HepG2 (cell line): ENCODE measurements around the gene MTUS2. TPM values are rescaled to one million over a fixed set of nuclear protein-coding genes. Genes with fewer than 3 reads are reported as not detected.

Experiments
- ATAC-seq: fragments of 200-7000 bp; cut with Tn5 transposase; 3 replicates; pipeline ENCODE4 v1.9.1; 2020; ENCODE audit warnings: mild to moderate bottlenecking, moderate library complexity
- BruUV-seq: library from RNA; stranded (reverse); fragments of 400-500 nt; replicated peaks from 2 replicates; lab custom pipeline; 2021; lab: Mats Ljungman, UMichigan
- CTCF ChIA-PET: fragments of 300-600 bp; formaldehyde crosslinking; extraction: SDS; loops from one replicate; lab custom pipeline; 2021; ENCODE audit warnings: low total read pairs, inconsistent platforms, low intra/inter-chr PET ratio; lab: Yijun Ruan, JAX
- POLR2A ChIA-PET: fragments of 350-600 bp; sonication (Branson Sonifier 250); formaldehyde crosslinking; loops from one replicate; lab custom pipeline; 2020; ENCODE audit warnings: antibody characterized with exemption, inconsistent platforms; lab: Yijun Ruan, JAX
- DNase-seq: peaks from one replicate; pipeline ENCODE4 v3.0.0-alpha.2; 2015; ENCODE audit warnings: low spot score
- FAIRE-seq: peaks from 3 replicates; lab custom pipeline; 2011; peaks lifted over from hg19 to GRCh38; lab: Jason Lieb, UNC
- H2AFZ ChIP-seq: one replicate; pipeline ENCODE4 v1.6.1; 2011; ENCODE audit warnings: low read length, inconsistent platforms
- H3K27ac ChIP-seq: fragments of 300-600 bp; 3 replicates; pipeline ENCODE4 v1.8.0; 2011; ENCODE audit warnings: mixed run types, mild to moderate bottlenecking, mixed read lengths, low read length, inconsistent platforms; ENCODE audit not compliant: insufficient read depth; ENCODE audit errors: extremely low read length
- H3K27me3 ChIP-seq, 2 experiments: fragments of 200-600 bp in 1 of 2; 2 replicates in 1 of 2; 3 replicates in 1 of 2; pipeline versions ENCODE4 v1.6.0 to v1.8.0; 2011; ENCODE audit warnings: low read length in 2 of 2, mild to moderate bottlenecking in 2 of 2, moderate library complexity in 2 of 2, inconsistent platforms in 1 of 2; ENCODE audit not compliant: insufficient read depth in 2 of 2, control insufficient read depth in 1 of 2
- H3K36me3 ChIP-seq, 2 experiments: fragments of 200-600 bp in 1 of 2; replicated peaks in 1 of 2; 2 replicates in 1 of 2; 3 replicates in 1 of 2; pipeline versions ENCODE4 v1.5.1 to v1.8.0; 2011; ENCODE audit warnings: low read length in 2 of 2, inconsistent platforms in 1 of 2; ENCODE audit not compliant: insufficient read depth in 2 of 2, control insufficient read depth in 1 of 2
- H3K4me1 ChIP-seq: 2 replicates; pipeline ENCODE4 v1.5.1; 2012; ENCODE audit warnings: low read length, inconsistent platforms; ENCODE audit not compliant: insufficient read depth
- H3K4me2 ChIP-seq: 2 replicates; pipeline ENCODE4 v1.6.0; 2011; ENCODE audit warnings: low read depth, low read length, inconsistent platforms
- H3K4me3 ChIP-seq, 3 experiments: fragments of 200-600 bp in 1 of 3; sonication (generic), shearing (Covaris generic) in 1 of 3; replicated peaks in 1 of 3; 2 replicates each; pipeline ENCODE4 v1.5.1; 2011 to 2016; ENCODE audit warnings: low read length in 3 of 3, inconsistent platforms in 2 of 3, low read depth in 2 of 3, mild to moderate bottlenecking in 2 of 3, control low read depth in 1 of 3, mixed read lengths in 1 of 3; ENCODE audit not compliant: insufficient read depth in 1 of 3
- H3K79me2 ChIP-seq: one replicate; pipeline ENCODE4 v1.6.1; 2011; ENCODE audit warnings: low read length, inconsistent platforms; ENCODE audit not compliant: insufficient read depth
- H3K9ac ChIP-seq: 2 replicates; pipeline ENCODE4 v1.6.0; 2011; ENCODE audit warnings: mild to moderate bottlenecking, low read depth, low read length, inconsistent platforms; ENCODE audit not compliant: insufficient read depth
- H3K9me3 ChIP-seq: 2 replicates; pipeline ENCODE4 v1.5.1; 2012; ENCODE audit warnings: mild to moderate bottlenecking, low read length
- H4K20me1 ChIP-seq: 2 replicates; pipeline ENCODE4 v1.6.0; 2011; ENCODE audit warnings: inconsistent platforms, mild to moderate bottlenecking, low read length, moderate library complexity; ENCODE audit not compliant: insufficient read depth
- GATAD1 ChIP-seq: IDR thresholded peaks from 2 replicates; pipeline ENCODE4 v1.6.1; 2016; ENCODE audit warnings: missing genetic modification reagents, missing compliant biosample characterization
- HNRNPK ChIP-seq: fragments of 200-400 bp; formaldehyde crosslinking; IDR thresholded peaks from 2 replicates; pipeline ENCODE4 v1.6.1; 2018; ENCODE audit warnings: low read length, low read depth, moderate library complexity, mild to moderate bottlenecking; ENCODE audit not compliant: poor library complexity, severe bottlenecking
- ISX ChIP-seq: sonication (generic); formaldehyde crosslinking; conservative IDR thresholded peaks from 2 replicates; pipeline ENCODE4 v1.5.0; 2020; ENCODE audit warnings: missing genetic modification reagents
- RCOR2 ChIP-seq: IDR thresholded peaks from 2 replicates; pipeline ENCODE4 v1.6.1; 2016; ENCODE audit warnings: missing biosample characterization, missing genetic modification reagents
- RFX3 ChIP-seq: IDR thresholded peaks from 2 replicates; pipeline ENCODE4 v1.6.1; 2016; ENCODE audit warnings: missing biosample characterization, missing genetic modification reagents
- SCMH1 ChIP-seq: sonication (generic); formaldehyde crosslinking; IDR thresholded peaks from 2 replicates; pipeline ENCODE4 v1.9.0; 2021; ENCODE audit warnings: missing genetic modification reagents, mild to moderate bottlenecking, borderline replicate concordance
- SMAD3 ChIP-seq: sonication (generic); formaldehyde crosslinking; IDR thresholded peaks from 2 replicates; pipeline ENCODE4 v1.4.0; 2020; ENCODE audit warnings: missing genetic modification reagents
- SOX6 ChIP-seq, 2 experiments: fragments of 450-650 bp in 1 of 2; sonication (generic) in 1 of 2; formaldehyde crosslinking in 1 of 2; IDR thresholded peaks; 2 replicates each; pipeline versions ENCODE4 v1.4.0 to v1.6.1; 2017 to 2020; ENCODE audit warnings: antibody characterized with exemption in 1 of 2, mild to moderate bottlenecking in 1 of 2, missing genetic modification reagents in 1 of 2
- ZFAT ChIP-seq: sonication (generic); formaldehyde crosslinking; conservative IDR thresholded peaks from 2 replicates; pipeline ENCODE4 v1.8.1; 2023; ENCODE audit warnings: missing genetic modification reagents, inconsistent platforms
- ZNF569 ChIP-seq: sonication (generic); formaldehyde crosslinking; IDR thresholded peaks from 2 replicates; pipeline ENCODE4 v1.5.0; 2020; ENCODE audit warnings: mild to moderate bottlenecking, missing genetic modification reagents, moderate library complexity, borderline replicate concordance
- WGBS: methylation state at CpG from one replicate; pipeline ENCODE4 v1.1.6; 2017; ENCODE audit warnings: low lambda C conversion rate; 5-methylcytosine and 5-hydroxymethylcytosine counted together
- in situ Hi-C: cut with HindIII; loops from 2 replicates; pipeline ENCODE4 v1.10.0; 2017; ENCODE audit warnings: low pct_unique_long_range_greater_than_20kb; ENCODE audit not compliant: extremely low pct_ligation_motif_present
- intact Hi-C: fragments of 100-400 bp; cut with micrococcal nuclease; formaldehyde crosslinking; loops from one replicate; pipeline ENCODE4 v1.10.0; 2022; ENCODE audit not compliant: unreplicated experiment
- polyA plus RNA-seq, 8 experiments: library from polyadenylated mRNA; depleted of rRNA in 3 of 8; stranded (reverse) in 7 of 8; unstranded in 1 of 8; fragments of >200 nt; fragmentation: Illumina TruSeq in 4 of 8; extraction: Trizol in 4 of 8; gene quantifications; 2 replicates each; pipeline versions ENCODE4 v1.2.1 to v1.2.3, GENCODE V29; 2011 to 2016; ENCODE audit warnings: low read depth in 4 of 8, missing spikeins in 1 of 8, mixed read lengths in 1 of 8; ENCODE audit not compliant: insufficient read depth in 1 of 8
- total RNA-seq, 5 experiments: library from RNA; depleted of rRNA; stranded (reverse); fragments of >200 nt; fragmentation: Illumina TruSeq; extraction: Trizol; gene quantifications; 2 replicates each; pipeline ENCODE4 v1.2.3, GENCODE V29; 2016; ENCODE audit warnings: low read depth in 1 of 5
- TF ChIP-seq, protein P1 (sequence below): sonication (generic); formaldehyde crosslinking; IDR thresholded peaks from 2 replicates; pipeline ENCODE4 v1.4.0; 2020; ENCODE audit warnings: mild to moderate bottlenecking, missing genetic modification reagents
- TF ChIP-seq, protein P2 (sequence below): sonication (generic); formaldehyde crosslinking; IDR thresholded peaks from 2 replicates; pipeline ENCODE4 v1.4.0; 2020; ENCODE audit warnings: mild to moderate bottlenecking, missing genetic modification reagents
- TF ChIP-seq, protein P3 (sequence below): sonication (generic); formaldehyde crosslinking; IDR thresholded peaks from 2 replicates; pipeline ENCODE4 v1.5.0; 2020; ENCODE audit warnings: missing genetic modification reagents

The MTUS2 gene
- total and polyA plus RNA-seq, 2 of the 13 experiments (the other 11 are each of a cell fraction or from before 2014, with no cell fraction given), result not detected

DNA sequence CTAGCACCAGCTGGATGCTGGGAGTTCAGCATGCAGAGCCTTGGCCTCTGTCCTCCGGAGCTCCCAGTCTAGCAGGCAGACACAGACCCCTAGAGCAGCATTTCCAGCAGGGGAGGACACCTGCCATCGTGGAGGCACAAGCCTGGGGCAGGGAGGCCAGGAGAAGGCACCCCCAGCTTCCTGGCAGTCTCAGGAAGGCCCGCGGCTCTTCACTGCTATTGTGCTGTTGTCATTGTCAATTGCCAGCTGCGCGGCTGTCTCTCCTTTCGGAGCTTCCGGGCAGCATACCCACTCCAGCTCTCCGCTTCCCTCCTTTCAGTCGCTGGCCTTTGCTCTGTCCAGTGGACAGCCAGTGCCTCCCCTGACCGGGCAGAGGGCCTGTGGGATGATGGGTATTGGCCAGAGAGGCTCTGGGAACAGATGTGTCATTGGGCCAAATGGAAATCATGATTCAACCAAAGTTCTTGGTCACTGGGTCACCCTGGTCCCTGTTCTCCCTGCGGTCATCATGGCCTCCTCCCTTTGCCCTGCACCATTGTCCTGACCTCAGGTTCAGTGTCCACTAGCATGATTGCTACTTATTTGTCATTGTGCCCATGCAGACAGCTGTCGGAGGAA lies 682.4 kb downstream of the MTUS2 start:
- H3K27me3 ChIP-seq, result peaks cover 3 to 41% of the 10 kb centered on the region in 2 experiments; a peak in 2 of 5 replicates
- H3K36me3 ChIP-seq, result no peaks in the 10 kb centered on the region
- no peaks in the 10 kb centered on the region for H3K79me2 ChIP-seq
- ATAC-seq, result peak; percentile 16
- no peaks in the 10 kb centered on the region for H4K20me1 ChIP-seq
- ChIA-PET CTCF (no interaction called here), POLR2A (no interaction called here)
- H3K27ac ChIP-seq, result no peak overlapping the region
- in situ Hi-C loops, result loop anchor here (10.0 kb wide), 1 partner anchor 612 kb away; no protein-coding TSS in a partner anchor
- WGBS, result 65% methylated on average over 12 of the region's 13 CpGs
- no peak overlapping the region for H3K9ac ChIP-seq
- FAIRE-seq, result no peak
- peak overlapping the region; percentile 57 for H3K4me2 ChIP-seq
- no TSS peak for BruUV-seq
- intact Hi-C loops, result loop anchor here (10.0 kb wide), 1 partner anchor 92 kb away; the partner anchor contains the start of gene SLC7A1
- no peak for DNase-seq
- peaks cover 10% of the 10 kb centered on the region; the same call in 1 of the 2 replicates for H3K4me1 ChIP-seq
- H3K4me3 ChIP-seq, result peak overlapping the region in 1 of 3 experiments; percentile 35; a peak in 1 of 6 replicates
- H2AFZ ChIP-seq, result no peak overlapping the region
- no peaks in the 10 kb centered on the region for H3K9me3 ChIP-seq
- TF ChIP-seq RCOR2 (no peak), RFX3 (CRISPR knock-in tag) (no peak), ISX (CRISPR knock-in tag) (no peak), SMAD3 (no peak), HNRNPK (no peak), ZFAT (no peak), ZNF569 (CRISPR knock-in tag) (no peak), GATAD1 (CRISPR knock-in tag) (no peak), SCMH1 (no peak), SOX6 (IDR thresholded peaks at IDR 0.05) (no peak), SOX6 (CRISPR knock-in tag; IDR thresholded peaks at IDR 0.05) (no peak)
- TF ChIP-seq, protein P1, sequence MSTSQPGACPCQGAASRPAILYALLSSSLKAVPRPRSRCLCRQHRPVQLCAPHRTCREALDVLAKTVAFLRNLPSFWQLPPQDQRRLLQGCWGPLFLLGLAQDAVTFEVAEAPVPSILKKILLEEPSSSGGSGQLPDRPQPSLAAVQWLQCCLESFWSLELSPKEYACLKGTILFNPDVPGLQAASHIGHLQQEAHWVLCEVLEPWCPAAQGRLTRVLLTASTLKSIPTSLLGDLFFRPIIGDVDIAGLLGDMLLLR (CRISPR knock-in tag), result no peak
- TF ChIP-seq, protein P2, sequence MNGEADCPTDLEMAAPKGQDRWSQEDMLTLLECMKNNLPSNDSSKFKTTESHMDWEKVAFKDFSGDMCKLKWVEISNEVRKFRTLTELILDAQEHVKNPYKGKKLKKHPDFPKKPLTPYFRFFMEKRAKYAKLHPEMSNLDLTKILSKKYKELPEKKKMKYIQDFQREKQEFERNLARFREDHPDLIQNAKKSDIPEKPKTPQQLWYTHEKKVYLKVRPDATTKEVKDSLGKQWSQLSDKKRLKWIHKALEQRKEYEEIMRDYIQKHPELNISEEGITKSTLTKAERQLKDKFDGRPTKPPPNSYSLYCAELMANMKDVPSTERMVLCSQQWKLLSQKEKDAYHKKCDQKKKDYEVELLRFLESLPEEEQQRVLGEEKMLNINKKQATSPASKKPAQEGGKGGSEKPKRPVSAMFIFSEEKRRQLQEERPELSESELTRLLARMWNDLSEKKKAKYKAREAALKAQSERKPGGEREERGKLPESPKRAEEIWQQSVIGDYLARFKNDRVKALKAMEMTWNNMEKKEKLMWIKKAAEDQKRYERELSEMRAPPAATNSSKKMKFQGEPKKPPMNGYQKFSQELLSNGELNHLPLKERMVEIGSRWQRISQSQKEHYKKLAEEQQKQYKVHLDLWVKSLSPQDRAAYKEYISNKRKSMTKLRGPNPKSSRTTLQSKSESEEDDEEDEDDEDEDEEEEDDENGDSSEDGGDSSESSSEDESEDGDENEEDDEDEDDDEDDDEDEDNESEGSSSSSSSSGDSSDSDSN (CRISPR knock-in tag), result no peak
- TF ChIP-seq, protein P3, sequence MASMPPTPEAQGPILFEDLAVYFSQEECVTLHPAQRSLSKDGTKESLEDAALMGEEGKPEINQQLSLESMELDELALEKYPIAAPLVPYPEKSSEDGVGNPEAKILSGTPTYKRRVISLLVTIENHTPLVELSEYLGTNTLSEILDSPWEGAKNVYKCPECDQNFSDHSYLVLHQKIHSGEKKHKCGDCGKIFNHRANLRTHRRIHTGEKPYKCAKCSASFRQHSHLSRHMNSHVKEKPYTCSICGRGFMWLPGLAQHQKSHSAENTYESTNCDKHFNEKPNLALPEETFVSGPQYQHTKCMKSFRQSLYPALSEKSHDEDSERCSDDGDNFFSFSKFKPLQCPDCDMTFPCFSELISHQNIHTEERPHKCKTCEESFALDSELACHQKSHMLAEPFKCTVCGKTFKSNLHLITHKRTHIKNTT (CRISPR knock-in tag), result no peak
